ENCODE results near the gene MYOCOS. TPM values are rescaled to one million over a fixed set of nuclear protein-coding genes. Genes with fewer than 3 reads are reported as not detected.
"Not testable (repeated sequence)": the region's sequence is repeated elsewhere in the genome, so short reads cannot be mapped to it uniquely, and the experiment has no call there.

Gene MYOCOS
- total RNA-seq, 1 experiment from 2014 or later, result not detected

GRCh38 chr1:171597203-171597602, 24.8 kb upstream of the MYOCOS start:
- POLR2A ChIA-PET (ENCODE audit: unreplicated experiment), result no interaction called here
- Histone ChIP-seq H3K27ac (no peak overlapping the region), H3F3A (ENCODE audit: insufficient read depth, low read depth) (peaks cover 12% of the 10 kb centered on the region; the same call in 1 of the 2 replicates), H3K9me3 (ENCODE audit: insufficient read depth, low read depth) (no peaks in the 10 kb centered on the region), H3K4me1 (replicated peaks; ENCODE audit: insufficient read depth) (no peaks in the 10 kb centered on the region), H3K27me3 (ENCODE audit: insufficient read depth, low read depth) (no peaks in the 10 kb centered on the region), H3K4me3 (no peak overlapping the region), H3K4me2 (no peak overlapping the region), H3K36me3 (ENCODE audit: low read depth) (no peaks in the 10 kb centered on the region), H3K79me2 (ENCODE audit: low read depth) (no peaks in the 10 kb centered on the region), H3K9me2 (ENCODE audit: insufficient read depth) (no peaks in the 10 kb centered on the region), H2AFZ (no peak overlapping the region), H4K20me1 (ENCODE audit: insufficient read depth) (no peaks in the 10 kb centered on the region)
- TF ChIP-seq EZH2 (IDR thresholded peaks at IDR 0.05; ENCODE audit: low read depth), result no peak
- TF ChIP-seq, protein P1, sequence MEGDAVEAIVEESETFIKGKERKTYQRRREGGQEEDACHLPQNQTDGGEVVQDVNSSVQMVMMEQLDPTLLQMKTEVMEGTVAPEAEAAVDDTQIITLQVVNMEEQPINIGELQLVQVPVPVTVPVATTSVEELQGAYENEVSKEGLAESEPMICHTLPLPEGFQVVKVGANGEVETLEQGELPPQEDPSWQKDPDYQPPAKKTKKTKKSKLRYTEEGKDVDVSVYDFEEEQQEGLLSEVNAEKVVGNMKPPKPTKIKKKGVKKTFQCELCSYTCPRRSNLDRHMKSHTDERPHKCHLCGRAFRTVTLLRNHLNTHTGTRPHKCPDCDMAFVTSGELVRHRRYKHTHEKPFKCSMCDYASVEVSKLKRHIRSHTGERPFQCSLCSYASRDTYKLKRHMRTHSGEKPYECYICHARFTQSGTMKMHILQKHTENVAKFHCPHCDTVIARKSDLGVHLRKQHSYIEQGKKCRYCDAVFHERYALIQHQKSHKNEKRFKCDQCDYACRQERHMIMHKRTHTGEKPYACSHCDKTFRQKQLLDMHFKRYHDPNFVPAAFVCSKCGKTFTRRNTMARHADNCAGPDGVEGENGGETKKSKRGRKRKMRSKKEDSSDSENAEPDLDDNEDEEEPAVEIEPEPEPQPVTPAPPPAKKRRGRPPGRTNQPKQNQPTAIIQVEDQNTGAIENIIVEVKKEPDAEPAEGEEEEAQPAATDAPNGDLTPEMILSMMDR (conservative IDR thresholded peaks at IDR 0.05), result no peak
- no TSS peak for BruUV-seq (replicated peaks)
- CTCF ChIA-PET, result no interaction called here
- intact Hi-C loops (cut with micrococcal nuclease; ENCODE audit: unreplicated experiment), result no loop called here
- DNase-seq, result no peak

DNA sequence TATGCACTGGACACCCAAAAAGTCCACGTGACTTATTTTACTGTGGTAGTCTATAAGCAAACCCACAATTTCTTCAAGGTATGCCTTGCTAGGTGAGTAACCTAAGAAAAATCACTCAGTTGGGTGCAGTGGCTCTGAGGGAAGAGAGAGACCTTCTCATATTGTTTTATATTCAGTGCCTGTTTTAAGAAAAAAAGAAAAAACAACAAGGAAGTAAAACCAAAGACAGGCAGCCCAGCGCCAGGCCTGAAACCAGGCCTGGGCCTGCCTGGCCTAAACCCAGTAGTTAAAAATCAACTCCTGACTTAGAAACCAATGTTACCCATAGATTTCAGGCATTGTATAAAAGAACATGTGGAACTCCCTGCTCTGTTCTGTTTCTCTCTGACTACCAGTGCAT, 21.7 kb upstream of the MYOCOS start:
- CTCF ChIA-PET; H3K4me1 ChIP-seq (replicated peaks; ENCODE audit: insufficient read depth); H3K9me3 ChIP-seq (ENCODE audit: insufficient read depth, low read depth); H3K27me3 ChIP-seq (ENCODE audit: insufficient read depth, low read depth); BruUV-seq (replicated peaks); H3K27ac ChIP-seq; H3F3A ChIP-seq (ENCODE audit: insufficient read depth, low read depth); H3K4me3 ChIP-seq; H2AFZ ChIP-seq; DNase-seq; POLR2A ChIA-PET (ENCODE audit: unreplicated experiment); H3K4me2 ChIP-seq; intact Hi-C loops (cut with micrococcal nuclease; ENCODE audit: unreplicated experiment); H3K36me3 ChIP-seq (ENCODE audit: low read depth); H3K79me2 ChIP-seq (ENCODE audit: low read depth); H3K9me2 ChIP-seq (ENCODE audit: insufficient read depth); H4K20me1 ChIP-seq (ENCODE audit: insufficient read depth): not testable (repeated sequence)

- intact Hi-C loops (cut with micrococcal nuclease; ENCODE audit: unreplicated experiment), result no loop called here
- BruUV-seq (replicated peaks), result no TSS peak
- Histone ChIP-seq H3K4me2 (no peak overlapping the region), H3K27ac (no peak overlapping the region), H3K79me2 (ENCODE audit: low read depth) (no peaks in the 10 kb centered on the region), H3K9me3 (ENCODE audit: insufficient read depth, low read depth) (no peaks in the 10 kb centered on the region), H3K4me1 (replicated peaks; ENCODE audit: insufficient read depth) (no peaks in the 10 kb centered on the region), H3K36me3 (ENCODE audit: low read depth) (no peaks in the 10 kb centered on the region), H3F3A (ENCODE audit: insufficient read depth, low read depth) (peaks cover 6% of the 10 kb centered on the region; the same call in 1 of the 2 replicates), H3K4me3 (no peak overlapping the region), H3K27me3 (ENCODE audit: insufficient read depth, low read depth) (no peaks in the 10 kb centered on the region), H4K20me1 (ENCODE audit: insufficient read depth) (no peaks in the 10 kb centered on the region), H3K9me2 (ENCODE audit: insufficient read depth) (no peaks in the 10 kb centered on the region), H2AFZ (no peak overlapping the region)
- TF ChIP-seq, protein P1 (conservative IDR thresholded peaks at IDR 0.05), result no peak
- no peak for TF ChIP-seq EZH2 (IDR thresholded peaks at IDR 0.05; ENCODE audit: low read depth)
- DNase-seq, result no peak
- CTCF ChIA-PET, result no interaction called here
- POLR2A ChIA-PET (ENCODE audit: unreplicated experiment), result no interaction called here
Observed at GRCh38 chr1:171600862-171601261, 21.2 kb upstream of the MYOCOS start.

- BruUV-seq (replicated peaks); H2AFZ ChIP-seq; H3K9me2 ChIP-seq (ENCODE audit: insufficient read depth); H3K4me1 ChIP-seq (replicated peaks; ENCODE audit: insufficient read depth); DNase-seq; H3K4me2 ChIP-seq; H3F3A ChIP-seq (ENCODE audit: insufficient read depth, low read depth); H3K36me3 ChIP-seq (ENCODE audit: low read depth); H3K27ac ChIP-seq; H3K4me3 ChIP-seq; CTCF ChIA-PET; H3K27me3 ChIP-seq (ENCODE audit: insufficient read depth, low read depth); intact Hi-C loops (cut with micrococcal nuclease; ENCODE audit: unreplicated experiment); H3K79me2 ChIP-seq (ENCODE audit: low read depth); H3K9me3 ChIP-seq (ENCODE audit: insufficient read depth, low read depth); H4K20me1 ChIP-seq (ENCODE audit: insufficient read depth); POLR2A ChIA-PET (ENCODE audit: unreplicated experiment): not testable (repeated sequence)
Observed at GRCh38 chr1:171603042-171603441, 19.0 kb upstream of the MYOCOS start.

All from PC-9 (cell line).